ENCODE measurements around the gene CTTN. TPM values are rescaled to one million over a fixed set of nuclear protein-coding genes. Genes with fewer than 3 reads are reported as not detected.

CTTN gene
- total RNA-seq, 1 donor from 2014 or later = 537 TPM

DNA sequence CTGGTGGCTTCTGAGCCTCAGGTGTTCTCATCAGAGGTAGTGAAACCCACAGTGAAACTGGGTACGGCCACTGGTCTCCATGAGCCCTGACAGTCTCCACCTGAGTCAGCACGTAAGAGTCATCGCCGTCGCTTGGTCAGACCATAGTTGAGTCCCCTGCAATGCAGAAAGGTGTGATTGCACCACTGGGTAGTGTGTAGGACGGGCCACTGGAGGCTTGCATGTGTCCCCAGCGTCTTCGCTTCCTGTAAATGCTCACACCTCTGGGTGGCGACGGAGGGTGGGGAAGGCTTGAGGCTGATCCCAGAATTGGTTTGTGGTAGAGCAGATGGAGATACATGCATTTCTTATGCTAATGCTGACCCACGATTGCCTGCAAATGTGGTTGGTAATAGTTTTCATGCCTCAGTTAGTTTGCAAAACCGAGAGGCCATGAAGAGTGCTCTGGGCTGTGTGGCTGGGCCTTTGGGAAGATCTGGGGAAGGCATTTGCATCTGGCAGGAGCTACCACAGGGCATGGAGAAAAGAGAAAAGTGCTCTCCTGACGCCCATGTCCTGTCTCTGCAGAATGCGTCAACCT lies 26.5 kb downstream of the CTTN start:
- DNase-seq (ENCODE audit: extremely low read depth, low read depth, low spot score) = no peak

DNA sequence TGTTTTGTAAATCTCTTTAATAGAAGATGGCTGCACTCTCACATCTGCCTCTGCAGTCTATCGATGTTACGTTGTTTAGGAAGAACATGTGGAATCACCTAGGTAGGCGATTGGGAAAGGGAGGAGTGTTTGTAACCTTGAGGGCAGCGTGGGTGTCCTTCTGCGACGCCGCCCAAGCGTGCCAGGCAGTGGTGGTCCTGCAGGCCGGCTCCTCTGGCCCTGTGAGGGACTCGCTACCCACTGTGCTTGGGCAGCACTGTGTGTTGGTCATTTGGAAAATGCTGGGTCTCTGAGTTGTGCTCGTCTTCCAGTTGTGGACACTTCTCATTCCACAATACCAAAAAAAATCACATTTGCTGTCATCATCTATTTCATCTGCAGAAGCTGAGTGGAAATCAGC lies 29.1 kb downstream of the CTTN start:
- DNase-seq (ENCODE audit: extremely low read depth, low read depth, low spot score) = no peak

DNA sequence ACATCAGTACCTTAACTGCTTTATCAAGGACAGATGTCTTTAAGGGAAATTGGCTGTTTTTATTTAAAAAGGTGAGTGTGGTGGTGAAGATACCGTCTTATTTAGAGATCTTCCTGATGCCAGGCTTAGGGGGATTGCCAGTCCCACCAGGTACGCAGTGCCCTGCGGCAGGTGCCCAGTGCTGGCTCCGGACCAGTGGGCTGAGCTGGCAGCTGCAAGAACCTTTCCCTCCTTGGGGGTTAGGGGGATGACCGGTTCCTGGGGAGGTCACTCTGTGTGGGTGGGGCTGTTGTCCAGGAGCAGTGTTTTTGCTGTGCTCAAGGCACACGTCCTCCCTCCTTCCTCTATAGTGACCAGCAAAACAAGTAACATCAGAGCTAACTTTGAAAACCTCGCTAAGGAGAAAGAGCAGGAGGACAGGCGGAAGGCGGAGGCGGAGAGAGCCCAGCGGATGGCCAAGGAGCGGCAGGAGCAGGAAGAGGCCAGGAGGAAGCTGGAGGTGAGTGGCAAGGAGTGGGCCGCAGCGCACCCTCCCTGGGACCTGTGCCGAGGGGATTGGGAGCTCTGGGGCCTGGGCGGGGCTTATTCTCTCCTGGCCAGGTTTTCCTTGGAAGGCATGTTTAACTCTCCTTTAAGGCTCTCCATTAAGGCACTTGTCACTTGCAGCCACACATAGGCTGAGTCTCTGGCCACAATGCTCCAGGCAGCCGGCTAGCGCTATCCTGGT lies 30.5 kb downstream of the CTTN start:
- DNase-seq (ENCODE audit: extremely low read depth, low read depth, low spot score) = no peak

DNA sequence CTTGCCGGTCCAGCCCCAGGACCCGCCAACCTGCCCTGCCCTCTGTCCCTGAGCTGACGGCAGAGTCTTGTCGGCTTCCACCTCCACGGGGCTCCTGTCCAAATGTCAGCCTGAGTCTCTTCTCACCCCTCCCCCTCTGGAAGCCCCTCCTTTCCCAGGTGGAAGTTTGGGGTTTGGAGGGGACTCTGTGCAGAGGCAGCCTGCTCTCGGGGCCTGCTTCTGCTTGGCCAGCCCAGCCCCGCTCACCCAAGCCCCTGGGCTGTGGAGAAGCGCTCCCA lies 31.0 kb downstream of the CTTN start:
- DNase-seq (ENCODE audit: extremely low read depth, low read depth, low spot score) = no peak

DNA sequence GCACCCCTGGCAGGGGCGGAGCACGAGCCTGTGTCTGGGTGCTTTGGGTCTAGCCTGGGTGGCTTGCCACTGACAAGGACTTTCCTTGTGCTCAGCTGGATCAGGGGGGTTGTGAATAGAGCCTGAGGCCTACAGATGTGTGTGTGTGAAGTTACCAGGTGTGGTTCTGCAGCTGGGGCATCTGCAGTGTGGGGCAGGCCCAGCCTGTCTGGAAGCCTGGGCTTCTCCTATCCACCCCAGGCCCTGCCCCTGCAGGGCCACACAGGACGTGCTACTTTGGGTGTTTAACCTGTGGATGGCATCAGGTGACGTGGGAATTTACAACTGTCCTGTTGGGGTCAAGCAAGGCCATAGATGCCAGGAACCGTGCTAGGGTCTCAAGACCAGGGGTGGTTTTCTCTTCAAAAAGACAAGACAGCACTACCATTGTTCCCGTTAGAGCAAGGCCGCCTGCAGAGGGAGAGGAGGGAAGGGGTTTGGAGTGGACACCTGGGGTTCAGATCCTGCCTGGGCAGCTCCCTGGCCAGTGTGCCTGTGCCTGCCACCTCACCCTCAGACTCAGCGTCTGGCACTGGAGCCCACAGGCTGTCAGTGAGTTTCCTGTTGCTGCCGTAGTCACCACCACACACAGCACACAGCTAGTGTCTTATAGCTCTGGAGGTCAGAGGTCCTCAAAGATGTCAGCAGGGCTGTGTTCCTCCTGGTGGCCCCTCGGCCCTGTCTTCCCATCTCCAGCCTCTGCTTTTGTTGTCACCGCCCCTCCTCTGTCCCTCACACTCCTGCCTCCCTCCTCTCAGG lies 31.6 kb downstream of the CTTN start:
- no peak for DNase-seq (ENCODE audit: extremely low read depth, low read depth, low spot score)

DNA sequence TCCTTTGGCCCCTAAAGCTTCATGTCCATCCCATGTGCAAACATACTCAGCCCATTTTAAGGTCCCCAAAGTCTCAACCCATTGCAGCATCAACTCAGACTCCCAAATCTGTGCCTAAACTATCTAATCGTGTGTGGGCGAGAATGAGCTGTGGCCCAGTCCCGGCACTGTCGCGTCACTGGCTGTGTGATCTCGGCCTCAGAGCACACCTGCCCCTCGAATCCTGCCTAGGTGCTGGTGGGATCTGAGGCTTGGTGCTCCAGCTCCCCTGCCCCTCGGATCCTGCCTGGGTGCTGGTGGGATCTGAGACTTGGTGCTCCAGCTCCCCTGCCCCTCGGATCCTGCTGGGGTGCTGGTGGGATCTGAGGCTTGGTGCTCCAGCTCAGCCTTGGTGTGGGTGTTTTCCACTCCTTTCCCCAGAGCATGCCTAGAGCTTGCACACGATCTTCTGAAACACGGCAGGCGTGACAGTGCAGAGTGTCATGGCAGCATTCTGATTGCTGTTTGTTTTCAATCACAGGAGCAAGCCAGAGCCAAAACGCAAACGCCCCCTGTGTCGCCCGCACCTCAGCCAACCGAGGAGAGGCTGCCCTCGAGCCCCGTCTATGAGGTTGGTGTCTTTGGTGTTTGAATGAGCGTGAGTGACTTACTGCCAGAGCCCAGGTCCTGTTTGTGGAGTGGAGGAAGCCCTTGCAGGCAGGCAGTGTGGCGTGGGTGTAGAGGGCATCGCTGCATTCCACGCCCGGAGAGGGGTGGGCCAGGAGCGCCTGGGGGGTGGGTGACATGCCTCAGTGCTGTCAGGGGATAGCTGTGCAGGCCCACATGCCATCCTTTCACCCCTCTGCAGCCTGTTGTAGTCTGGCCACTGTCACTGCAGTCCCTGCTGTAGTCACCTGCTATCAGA lies 32.6 kb downstream of the CTTN start:
- DNase-seq (ENCODE audit: extremely low read depth, low read depth, low spot score) = no peak

DNA sequence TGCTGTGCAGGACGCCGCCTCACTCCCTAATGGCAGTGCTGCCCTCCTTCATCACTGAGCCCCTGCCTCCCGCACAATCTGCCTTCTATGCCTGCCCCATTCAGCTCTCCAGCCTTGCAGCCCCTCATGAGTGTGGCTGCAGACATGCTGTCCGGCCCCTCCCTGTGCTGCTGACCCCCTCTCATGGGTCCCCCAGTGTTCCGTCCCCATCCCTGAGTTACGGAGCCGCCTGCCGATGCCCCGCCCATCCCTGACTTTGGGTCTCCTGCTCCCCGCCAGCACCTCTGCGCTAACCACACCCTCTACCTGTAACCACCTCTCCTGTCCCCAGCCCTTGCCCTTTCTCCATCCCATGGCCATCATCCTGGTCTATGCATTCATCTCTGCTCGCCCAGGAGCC lies 33.3 kb downstream of the CTTN start:
- no peak for DNase-seq (ENCODE audit: extremely low read depth, low read depth, low spot score)

DNA sequence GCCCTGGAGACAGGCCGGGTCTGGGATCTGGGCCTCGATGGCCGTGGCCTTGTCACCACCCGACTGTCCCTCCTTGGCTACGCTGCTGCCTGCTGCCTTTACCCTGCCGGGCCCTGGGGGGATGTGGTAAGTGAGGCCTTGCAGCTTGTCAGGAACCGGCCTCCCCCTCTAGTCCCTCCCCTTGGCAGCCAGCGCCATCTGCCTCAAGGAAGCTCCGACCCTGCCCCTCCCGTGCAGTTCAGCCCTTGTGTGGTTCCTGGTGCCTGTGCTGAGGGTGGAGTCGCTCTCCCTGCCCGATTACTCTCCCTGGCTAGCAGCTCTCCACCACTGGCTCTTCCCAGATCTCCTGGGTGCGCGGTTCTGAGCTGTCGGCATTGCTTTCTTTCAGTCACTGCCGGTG lies 33.7 kb downstream of the CTTN start:
- no peak for DNase-seq (ENCODE audit: extremely low read depth, low read depth, low spot score)

DNA sequence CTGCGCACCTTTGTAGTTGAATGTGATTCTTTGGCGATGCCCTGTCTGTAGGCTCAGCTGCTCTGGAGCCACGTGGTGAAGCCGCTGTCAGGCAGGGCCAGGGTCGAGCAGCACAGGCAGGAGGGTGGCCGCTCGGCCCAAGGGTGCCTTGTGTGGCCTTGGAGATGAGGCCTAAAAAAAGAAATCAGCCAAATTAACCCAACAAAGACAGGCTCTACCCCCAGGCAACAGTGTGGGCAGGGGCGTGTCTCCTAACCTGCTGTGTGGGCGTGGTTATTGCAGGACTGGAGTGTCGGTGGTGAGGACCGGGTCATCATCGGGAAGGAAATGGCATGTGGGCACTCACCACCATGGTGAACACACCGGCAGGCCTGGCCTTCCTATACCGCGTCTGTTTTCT lies 34.3 kb downstream of the CTTN start:
- DNase-seq (ENCODE audit: extremely low read depth, low read depth, low spot score) = no peak

DNA sequence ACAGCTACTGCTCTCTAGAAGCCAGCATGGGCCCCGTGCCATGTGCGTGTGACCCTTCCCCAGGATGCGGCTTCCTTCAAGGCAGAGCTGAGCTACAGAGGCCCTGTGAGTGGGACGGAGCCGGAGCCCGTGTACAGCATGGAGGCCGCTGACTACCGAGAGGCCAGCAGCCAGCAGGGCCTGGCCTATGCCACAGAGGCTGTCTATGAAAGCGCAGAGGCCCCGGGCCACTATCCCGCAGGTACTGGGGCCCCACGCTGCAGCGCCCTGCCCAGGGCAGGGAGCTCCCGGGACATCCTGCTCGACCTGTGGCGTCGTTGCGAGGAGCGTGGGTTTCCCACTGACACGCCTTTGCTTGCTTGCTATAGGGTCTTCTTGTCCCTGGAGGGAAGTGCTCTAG lies 34.7 kb downstream of the CTTN start:
- no peak for DNase-seq (ENCODE audit: extremely low read depth, low read depth, low spot score)

DNA sequence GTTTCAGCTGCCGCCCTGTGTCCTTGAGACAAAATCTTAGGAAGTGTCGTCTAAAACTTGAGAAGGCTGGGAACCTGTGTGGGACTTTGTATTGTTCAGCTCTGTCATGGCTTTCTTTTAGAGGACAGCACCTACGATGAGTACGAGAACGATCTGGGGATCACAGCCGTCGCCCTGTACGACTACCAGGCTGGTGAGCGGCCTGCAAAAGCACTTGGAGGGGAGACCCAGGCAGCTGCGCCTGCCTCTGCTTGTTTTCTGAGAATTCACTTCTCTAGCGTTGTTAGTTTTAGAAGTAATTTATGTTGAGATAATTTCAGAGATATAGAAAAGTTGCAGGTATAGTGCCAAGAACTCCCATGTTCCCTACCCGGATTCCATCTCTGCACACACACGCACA lies 35.2 kb downstream of the CTTN start:
- no peak for DNase-seq (ENCODE audit: extremely low read depth, low read depth, low spot score)

DNA sequence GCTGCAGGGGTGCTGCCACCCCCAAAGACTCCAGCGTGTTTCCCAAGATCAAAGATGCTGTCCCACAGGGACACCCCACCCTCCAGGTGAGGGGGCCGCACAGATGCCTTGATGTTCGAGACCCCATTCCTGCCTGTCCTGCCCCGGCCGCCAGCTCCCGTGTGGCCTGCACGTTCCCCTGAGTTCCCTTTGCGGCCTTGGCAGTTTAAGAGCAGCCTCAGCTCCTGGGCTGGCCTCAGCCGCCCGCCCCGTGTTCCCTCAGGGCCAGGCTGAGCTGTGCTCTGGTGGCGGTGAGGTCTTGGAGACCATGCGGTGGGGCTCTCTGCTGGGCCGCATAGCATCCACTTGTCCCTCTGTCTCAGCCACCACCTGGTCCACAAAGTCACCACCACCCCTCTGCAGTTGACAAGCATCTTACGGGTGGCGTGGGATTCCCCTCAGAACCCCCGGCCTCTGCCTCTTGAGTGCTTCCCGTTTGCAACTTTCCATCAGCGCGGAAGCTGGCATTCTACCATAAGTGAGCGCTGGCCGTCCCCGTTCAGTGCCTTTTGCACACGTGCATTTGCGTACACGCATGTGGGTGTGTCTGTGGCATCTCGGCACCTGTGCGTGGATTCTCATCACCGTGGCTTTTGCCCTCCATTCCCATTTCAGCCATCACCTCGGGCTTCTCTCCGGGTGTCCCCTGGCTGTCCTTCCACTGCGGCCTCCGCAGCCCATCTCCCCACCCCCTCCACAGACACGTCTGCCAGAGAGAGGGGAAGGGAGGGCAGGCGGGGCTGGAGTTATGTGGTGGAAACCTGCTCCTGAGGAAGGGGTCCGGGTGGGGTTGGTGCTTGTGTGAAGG lies 35.9 kb downstream of the CTTN start:
- DNase-seq (ENCODE audit: extremely low read depth, low read depth, low spot score) = no peak

DNA sequence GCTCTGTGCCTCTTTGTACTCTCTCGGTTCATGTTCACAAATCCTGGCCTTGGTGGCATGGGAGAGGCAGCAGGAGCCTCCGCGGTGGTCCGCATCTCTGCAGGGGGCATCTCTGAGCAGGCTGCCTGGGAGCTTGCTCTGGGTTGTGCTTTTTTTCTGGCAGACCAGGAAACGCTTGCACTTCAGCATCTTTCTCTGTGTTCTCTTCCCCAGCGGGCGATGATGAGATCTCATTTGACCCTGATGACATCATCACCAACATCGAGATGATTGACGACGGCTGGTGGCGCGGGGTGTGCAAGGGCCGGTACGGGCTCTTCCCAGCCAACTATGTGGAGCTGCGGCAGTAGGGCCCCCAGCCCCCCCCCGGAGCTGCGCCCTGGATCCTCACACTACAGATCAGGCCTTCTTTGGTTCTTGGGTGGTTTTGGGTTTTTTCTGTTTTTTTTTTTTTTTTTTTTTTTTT lies 36.5 kb downstream of the CTTN start:
- no peak for DNase-seq (ENCODE audit: extremely low read depth, low read depth, low spot score)

DNA sequence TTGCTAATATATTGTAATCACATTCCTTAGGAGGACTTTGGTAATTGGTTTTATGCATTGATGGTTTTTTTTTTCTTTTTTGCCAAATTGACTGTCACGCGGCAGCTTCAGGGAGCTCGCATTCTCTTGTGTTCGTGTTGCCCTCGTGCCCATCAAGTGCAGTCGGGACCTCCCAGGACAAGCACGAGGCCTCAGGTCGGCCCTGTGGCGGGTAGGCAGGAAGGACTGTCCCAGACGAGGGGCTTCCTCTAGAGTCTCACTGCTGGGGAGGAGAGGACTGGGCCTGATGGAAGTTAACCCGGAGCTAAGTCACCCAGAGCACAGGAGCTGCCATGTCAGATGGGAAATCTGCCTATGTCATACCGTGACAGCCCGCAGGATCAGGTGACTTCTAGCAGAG lies 37.0 kb downstream of the CTTN start:
- DNase-seq (ENCODE audit: extremely low read depth, low read depth, low spot score) = no peak

DNA sequence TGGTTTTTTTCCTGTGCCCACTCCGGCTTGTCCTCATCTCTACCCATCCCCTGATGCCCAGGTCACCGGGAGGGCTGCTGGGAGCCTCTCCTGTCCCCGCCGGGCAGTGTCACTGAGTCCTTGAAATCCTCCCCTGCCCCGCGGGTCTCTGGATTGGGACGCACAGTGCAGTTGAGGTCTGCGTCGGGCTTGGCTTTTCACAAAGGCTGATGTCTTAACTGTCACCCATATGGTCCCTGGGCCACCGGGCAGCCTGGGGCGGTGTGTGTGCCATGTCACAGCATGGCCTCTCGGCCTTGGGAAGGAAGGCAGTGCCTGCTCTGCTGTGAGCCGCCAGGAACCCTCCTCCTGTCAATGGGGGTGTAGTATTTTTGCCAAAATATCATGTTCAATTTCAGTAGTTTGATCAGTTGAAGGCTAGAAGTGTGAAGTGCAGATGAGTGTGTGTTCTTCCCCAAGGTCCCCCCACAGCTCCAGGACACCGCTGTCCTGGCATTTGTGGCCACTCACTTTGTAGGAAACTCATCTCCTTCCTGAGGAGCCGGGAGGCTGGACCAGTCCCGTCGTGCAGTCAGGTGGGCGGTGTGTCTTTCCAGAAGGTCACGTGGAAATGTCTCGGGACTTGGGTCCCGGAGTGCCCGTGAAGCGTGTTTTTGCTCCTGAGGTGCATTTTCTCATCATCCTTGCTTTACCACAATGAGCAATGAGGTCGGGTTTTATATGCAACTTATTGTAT lies 37.6 kb downstream of the CTTN start:
- no peak for DNase-seq (ENCODE audit: extremely low read depth, low read depth, low spot score)

DNA sequence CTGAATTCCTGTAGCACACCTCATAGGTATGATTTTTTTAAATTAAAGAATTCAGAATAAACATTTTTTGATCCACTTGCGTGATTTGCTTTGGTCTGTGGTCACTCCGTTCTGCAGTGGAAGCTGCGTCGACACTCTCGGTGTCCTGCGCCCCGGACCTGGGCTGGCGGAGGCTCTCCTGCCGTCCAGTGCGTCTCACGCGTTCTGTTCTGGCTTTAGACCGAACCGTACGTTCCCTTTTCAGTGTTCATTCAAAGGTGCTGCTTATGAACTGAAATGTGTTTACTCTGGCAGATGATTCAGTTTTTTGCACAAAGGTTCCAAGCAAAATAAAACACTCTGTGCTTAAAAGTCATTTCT lies 38.2 kb downstream of the CTTN start:
- DNase-seq (ENCODE audit: extremely low read depth, low read depth, low spot score) = no peak

DNA sequence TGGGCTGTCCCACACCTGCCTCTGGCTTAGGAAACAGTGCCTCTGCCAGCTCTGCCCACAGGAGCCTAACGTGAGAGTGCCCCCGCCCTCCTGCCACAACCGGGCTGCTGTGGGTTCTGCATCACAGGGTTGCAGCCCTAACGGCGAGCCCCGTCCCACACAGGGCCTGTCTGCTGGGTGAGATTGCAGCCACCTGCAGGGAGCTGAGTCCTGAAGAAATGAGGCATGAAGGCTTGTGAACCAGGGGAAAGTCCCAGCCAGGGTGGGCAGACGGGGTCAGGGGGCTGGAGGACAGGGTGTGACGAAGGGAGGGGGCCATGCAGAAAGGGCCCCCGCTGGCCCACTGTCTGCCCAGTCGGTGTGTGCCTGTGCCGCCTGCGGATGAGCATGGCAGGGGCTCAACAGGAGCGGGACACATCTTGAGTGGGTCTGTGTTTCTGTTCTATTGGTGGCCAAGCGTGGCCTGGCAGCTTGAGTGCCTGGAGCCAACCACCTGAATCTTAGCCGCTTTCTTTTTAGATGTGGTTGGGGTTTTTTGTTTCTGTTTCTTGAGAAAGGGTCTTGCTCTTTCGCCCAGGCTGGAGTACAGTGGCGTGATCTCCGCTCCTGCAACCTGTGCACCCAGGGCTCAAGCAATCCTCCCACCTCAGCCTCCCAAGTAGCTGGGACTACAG lies 38.9 kb downstream of the CTTN start:
- no peak for DNase-seq (ENCODE audit: extremely low read depth, low read depth, low spot score)

DNA sequence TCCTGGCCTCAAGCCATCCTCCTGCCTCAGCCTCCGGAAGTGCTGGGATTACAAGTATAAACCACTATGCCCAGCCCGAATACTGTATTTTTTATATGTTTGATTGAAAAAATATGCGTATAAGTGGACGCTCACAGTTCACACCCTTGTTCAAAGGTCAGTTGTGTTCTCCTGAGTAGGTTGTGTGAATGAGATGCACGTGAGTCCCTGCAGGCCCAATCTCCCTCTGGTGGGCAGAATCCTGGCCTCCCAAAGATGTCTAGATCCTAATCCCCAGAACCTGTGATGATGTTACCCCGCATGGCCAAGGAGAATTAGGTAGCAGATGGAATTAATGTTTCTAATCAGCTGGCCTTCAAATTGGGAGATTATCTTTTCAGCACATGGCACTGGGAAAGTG lies 41.9 kb downstream of the CTTN start:
- DNase-seq (ENCODE audit: extremely low read depth, low read depth, low spot score) = no peak

DNA sequence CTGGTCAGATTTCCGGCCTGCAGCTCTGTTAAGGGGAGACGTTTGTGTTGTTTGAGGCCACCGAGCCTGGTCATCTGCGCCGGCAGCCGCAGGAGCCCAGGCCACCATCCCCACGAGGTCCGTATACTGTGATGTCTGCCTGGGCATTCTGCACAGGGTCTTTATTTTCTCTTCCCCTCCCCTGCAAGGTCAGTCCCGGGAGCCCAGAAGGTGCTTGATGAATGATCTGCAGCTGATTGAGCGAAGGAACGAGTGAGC lies 45.4 kb downstream of the CTTN start:
- no peak for DNase-seq (ENCODE audit: extremely low read depth, low read depth, low spot score)

Data from glomerular endothelial cell (primary cell).